Activated effector memory CD4-positive, alpha-beta T cell treated with anti-CD3 and anti-CD28 coated beads, Interleukin-2, amount 50 U/mL, for 16 hours (primary cell): ENCODE results near the gene DOK6.

Experiments used
- DNase-seq: peaks from one replicate; pipeline ENCODE4 v3.0.0-alpha.2; 2020

The DOK6 gene

GRCh38 chr18:69755856-69756496 is 355.3 kb downstream of the DOK6 start:
- DNase-seq: no peak

- DNase-seq: no peak
Measured at GRCh38 chr18:69757733-69758132, 357.0 kb downstream of the DOK6 start.

GRCh38 chr18:69758458-69758857 is 357.8 kb downstream of the DOK6 start:
- DNase-seq: no peak

- DNase-seq: no peak
Measured at GRCh38 chr18:69759046-69759445, 358.4 kb downstream of the DOK6 start.

- no peak for DNase-seq
Measured at GRCh38 chr18:69763002-69763401, 362.3 kb downstream of the DOK6 start.

- DNase-seq: no peak
Measured at GRCh38 chr18:69763821-69764220, 363.1 kb downstream of the DOK6 start.

GRCh38 chr18:69770238-69770637 is 369.6 kb downstream of the DOK6 start:
- DNase-seq: no peak

- no peak for DNase-seq
Measured at GRCh38 chr18:69774831-69775230, 374.1 kb downstream of the DOK6 start.

- no peak for DNase-seq
Measured at GRCh38 chr18:69777248-69777647, 376.6 kb downstream of the DOK6 start.

- DNase-seq: no peak
Measured at GRCh38 chr18:69778680-69779079, 378.0 kb downstream of the DOK6 start.

GRCh38 chr18:69780851-69781250 is 380.2 kb downstream of the DOK6 start:
- DNase-seq: no peak

- no peak for DNase-seq
Measured at GRCh38 chr18:69784815-69785214, 384.1 kb downstream of the DOK6 start.

GRCh38 chr18:69785466-69785865 is 384.8 kb downstream of the DOK6 start:
- DNase-seq: no peak

GRCh38 chr18:69786427-69786826 is 385.7 kb downstream of the DOK6 start:
- DNase-seq: no peak

GRCh38 chr18:69787825-69788547 is 387.3 kb downstream of the DOK6 start:
- DNase-seq: no peak

- no peak for DNase-seq
Measured at GRCh38 chr18:69789794-69790193, 389.1 kb downstream of the DOK6 start.

GRCh38 chr18:69790649-69791048 is 390.0 kb downstream of the DOK6 start:
- no peak for DNase-seq

GRCh38 chr18:69795791-69796190 is 395.1 kb downstream of the DOK6 start:
- DNase-seq: no peak

- no peak for DNase-seq
Measured at GRCh38 chr18:69804776-69805501, 404.3 kb downstream of the DOK6 start.

GRCh38 chr18:69808399-69808798 is 407.7 kb downstream of the DOK6 start:
- no peak for DNase-seq

GRCh38 chr18:69813559-69813958 is 412.9 kb downstream of the DOK6 start:
- DNase-seq: no peak

- no peak for DNase-seq
Measured at GRCh38 chr18:69814861-69815385, 414.2 kb downstream of the DOK6 start.

- no peak for DNase-seq
Measured at GRCh38 chr18:69817335-69817940, 416.8 kb downstream of the DOK6 start.
